A673 (cell line): ENCODE results near the gene CCDC160. TPM values are rescaled to one million over a fixed set of nuclear protein-coding genes. Genes with fewer than 3 reads are reported as not detected.

Experiments
- BruUV-seq: library from RNA; stranded (reverse); fragments of 400-500 nt; replicated peaks from 2 replicates; lab custom pipeline; 2021; lab: Mats Ljungman, UMichigan
- CTCF ChIA-PET: fragments of 300-600 bp; sonication (Branson Sonifier 250); formaldehyde crosslinking; loops from one replicate; lab custom pipeline; 2022; ENCODE audit warnings: antibody characterized with exemption; lab: Charles Lee
- POLR2A ChIA-PET: fragments of 300-600 bp; sonication (Branson Sonifier 250); formaldehyde crosslinking; loops from one replicate; lab custom pipeline; 2022; ENCODE audit warnings: antibody characterized with exemption; ENCODE audit not compliant: low non-redundant PET; lab: Charles Lee
- DNase-seq: peaks from one replicate; pipeline ENCODE4 v3.0.0-alpha.2; 2015; ENCODE audit warnings: low spot score
- H3K27ac ChIP-seq: fragments of 200-600 bp; sonication (generic); 2 replicates; pipeline ENCODE4 v1.5.1; 2016; ENCODE audit warnings: mixed run types, low read depth, mild to moderate bottlenecking, mixed read lengths, antibody characterized with exemption, low read length; ENCODE audit not compliant: poor library complexity, severe bottlenecking
- H3K27me3 ChIP-seq: fragments of 200-600 bp; sonication (generic); replicated peaks from 2 replicates; pipeline ENCODE4 v1.6.1; 2017; ENCODE audit warnings: mixed run types, low read depth, mild to moderate bottlenecking, mixed read lengths, antibody characterized with exemption, low read length; ENCODE audit not compliant: insufficient read depth, poor library complexity
- H3K36me3 ChIP-seq: fragments of 200-600 bp; sonication (generic); 2 replicates; pipeline ENCODE4 v1.6.1; 2016; ENCODE audit warnings: mixed run types, mild to moderate bottlenecking, mixed read lengths, antibody characterized with exemption, low read length; ENCODE audit not compliant: insufficient read depth, poor library complexity, severe bottlenecking
- H3K4me1 ChIP-seq: fragments of 200-600 bp; sonication (generic); 2 replicates; pipeline ENCODE4 v1.6.1; 2017; ENCODE audit warnings: mixed run types, mild to moderate bottlenecking, mixed read lengths, antibody characterized with exemption, low read length; ENCODE audit not compliant: insufficient read depth, poor library complexity, severe bottlenecking
- H3K4me3 ChIP-seq: fragments of 200-600 bp; sonication (generic); 2 replicates; pipeline ENCODE4 v1.5.1; 2016; ENCODE audit warnings: low read depth, mixed run types, mild to moderate bottlenecking, mixed read lengths, low read length; ENCODE audit not compliant: poor library complexity, severe bottlenecking
- H3K9me3 ChIP-seq: fragments of 200-600 bp; sonication (generic); 2 replicates; pipeline ENCODE4 v1.6.1; 2016; ENCODE audit warnings: mixed run types, low read depth, mild to moderate bottlenecking, mixed read lengths, antibody characterized with exemption, low read length; ENCODE audit not compliant: poor library complexity, severe bottlenecking
- CTCF ChIP-seq: fragments of 300-800, 200-600 bp; sonication (generic); conservative IDR thresholded peaks from 2 replicates; pipeline ENCODE4 v1.5.1; 2017; ENCODE audit warnings: low read depth, mild to moderate bottlenecking, antibody characterized with exemption, low read length, moderate library complexity, mixed read lengths
- EZH2 ChIP-seq: fragments of 200-600 bp; sonication (generic); IDR thresholded peaks from 2 replicates; pipeline ENCODE4 v1.6.1; 2017; ENCODE audit warnings: borderline replicate concordance, low read depth, mild to moderate bottlenecking, mixed read lengths, antibody characterized with exemption, low read length; ENCODE audit not compliant: poor library complexity, severe bottlenecking
- intact Hi-C: fragments of 100-400 bp; cut with micrococcal nuclease; formaldehyde crosslinking; loops from one replicate; pipeline ENCODE4 v1.10.0; 2022; ENCODE audit not compliant: unreplicated experiment
- total RNA-seq: library from RNA; stranded (reverse); gene quantifications from 2 replicates; pipeline ENCODE4 v1.2.3, GENCODE V29; 2021

The CCDC160 gene
- total RNA-seq, 1 experiment from 2014 or later = not detected

- no peak for DNase-seq
- intact Hi-C loops = no loop called here
- TF ChIP-seq CTCF (no peak), EZH2 (no peak)
- BruUV-seq = no TSS peak
- no peak overlapping the region for H3K27ac ChIP-seq
- H3K36me3 ChIP-seq = no peaks in the 10 kb centered on the region
- H3K4me3 ChIP-seq = no peak overlapping the region
- H3K4me1 ChIP-seq = no peaks in the 10 kb centered on the region
- no peaks in the 10 kb centered on the region for H3K27me3 ChIP-seq
- H3K9me3 ChIP-seq = no peaks in the 10 kb centered on the region
- ChIA-PET CTCF (no interaction called here), POLR2A (no interaction called here)
Observed at GRCh38 chrX:134287346-134287745, 50.4 kb downstream of the CCDC160 start.

- ChIA-PET POLR2A (no interaction called here), CTCF (no interaction called here)
- no peak overlapping the region for H3K27ac ChIP-seq
Observed at GRCh38 chrX:134294548-134294947, 57.6 kb downstream of the CCDC160 start.

More at GRCh38 chrX:134294548-134294947, 57.6 kb downstream of the CCDC160 start:
- Histone ChIP-seq H3K36me3 (no peaks in the 10 kb centered on the region), H3K4me3 (no peak overlapping the region), H3K9me3 (no peaks in the 10 kb centered on the region), H3K4me1 (no peaks in the 10 kb centered on the region), H3K27me3 (no peaks in the 10 kb centered on the region)
- DNase-seq = peak; percentile 7
- TF ChIP-seq EZH2 (no peak), CTCF (peak; percentile 56)
- BruUV-seq = no TSS peak
- intact Hi-C loops = no loop called here

Other genes with a start within 250 kb of the CCDC160 start
- gene PHF6, start 136.1 kb downstream of the CCDC160 start, total RNA-seq = 53.8 and 54.0 TPM in 2 replicates
- 66.9 and 67.1 TPM in 2 replicates for gene HPRT1, start 223.0 kb downstream of the CCDC160 start, total RNA-seq